HepG2 (cell line): ENCODE data around the gene ZFR. TPM values are rescaled to one million over a fixed set of nuclear protein-coding genes. Genes with fewer than 3 reads are reported as not detected.

Source experiments
- ATAC-seq: fragments of 200-7000 bp; cut with Tn5 transposase; 3 replicates; pipeline ENCODE4 v1.9.1; 2020; ENCODE audit warnings: mild to moderate bottlenecking, moderate library complexity
- BruUV-seq: library from RNA; stranded (reverse); fragments of 400-500 nt; replicated peaks from 2 replicates; lab custom pipeline; 2021; lab: Mats Ljungman, UMichigan
- CTCF ChIA-PET: fragments of 300-600 bp; formaldehyde crosslinking; extraction: SDS; loops from one replicate; lab custom pipeline; 2021; ENCODE audit warnings: low total read pairs, inconsistent platforms, low intra/inter-chr PET ratio; lab: Yijun Ruan, JAX
- POLR2A ChIA-PET: fragments of 350-600 bp; sonication (Branson Sonifier 250); formaldehyde crosslinking; loops from one replicate; lab custom pipeline; 2020; ENCODE audit warnings: antibody characterized with exemption, inconsistent platforms; lab: Yijun Ruan, JAX
- DNase-seq: peaks from one replicate; pipeline ENCODE4 v3.0.0-alpha.2; 2015; ENCODE audit warnings: low spot score
- FAIRE-seq: peaks from 3 replicates; lab custom pipeline; 2011; peaks lifted over from hg19 to GRCh38; lab: Jason Lieb, UNC
- H2AFZ ChIP-seq: one replicate; pipeline ENCODE4 v1.6.1; 2011; ENCODE audit warnings: low read length, inconsistent platforms
- H3K27ac ChIP-seq: fragments of 300-600 bp; 3 replicates; pipeline ENCODE4 v1.8.0; 2011; ENCODE audit warnings: mixed run types, mild to moderate bottlenecking, mixed read lengths, low read length, inconsistent platforms; ENCODE audit not compliant: insufficient read depth; ENCODE audit errors: extremely low read length
- H3K27me3 ChIP-seq, 2 experiments: fragments of 200-600 bp in 1 of 2; 2 replicates in 1 of 2; 3 replicates in 1 of 2; pipeline versions ENCODE4 v1.6.0 to v1.8.0; 2011; ENCODE audit warnings: low read length in 2 of 2, mild to moderate bottlenecking in 2 of 2, moderate library complexity in 2 of 2, inconsistent platforms in 1 of 2; ENCODE audit not compliant: insufficient read depth in 2 of 2, control insufficient read depth in 1 of 2
- H3K36me3 ChIP-seq, 2 experiments: fragments of 200-600 bp in 1 of 2; replicated peaks in 1 of 2; 2 replicates in 1 of 2; 3 replicates in 1 of 2; pipeline versions ENCODE4 v1.5.1 to v1.8.0; 2011; ENCODE audit warnings: low read length in 2 of 2, inconsistent platforms in 1 of 2; ENCODE audit not compliant: insufficient read depth in 2 of 2, control insufficient read depth in 1 of 2
- H3K4me1 ChIP-seq: 2 replicates; pipeline ENCODE4 v1.5.1; 2012; ENCODE audit warnings: low read length, inconsistent platforms; ENCODE audit not compliant: insufficient read depth
- H3K4me2 ChIP-seq: 2 replicates; pipeline ENCODE4 v1.6.0; 2011; ENCODE audit warnings: low read depth, low read length, inconsistent platforms
- H3K4me3 ChIP-seq, 3 experiments: fragments of 200-600 bp in 1 of 3; sonication (generic), shearing (Covaris generic) in 1 of 3; replicated peaks in 1 of 3; 2 replicates each; pipeline ENCODE4 v1.5.1; 2011 to 2016; ENCODE audit warnings: low read length in 3 of 3, inconsistent platforms in 2 of 3, low read depth in 2 of 3, mild to moderate bottlenecking in 2 of 3, control low read depth in 1 of 3, mixed read lengths in 1 of 3; ENCODE audit not compliant: insufficient read depth in 1 of 3
- H3K79me2 ChIP-seq: one replicate; pipeline ENCODE4 v1.6.1; 2011; ENCODE audit warnings: low read length, inconsistent platforms; ENCODE audit not compliant: insufficient read depth
- H3K9ac ChIP-seq: 2 replicates; pipeline ENCODE4 v1.6.0; 2011; ENCODE audit warnings: mild to moderate bottlenecking, low read depth, low read length, inconsistent platforms; ENCODE audit not compliant: insufficient read depth
- H3K9me3 ChIP-seq: 2 replicates; pipeline ENCODE4 v1.5.1; 2012; ENCODE audit warnings: mild to moderate bottlenecking, low read length
- H4K20me1 ChIP-seq: 2 replicates; pipeline ENCODE4 v1.6.0; 2011; ENCODE audit warnings: inconsistent platforms, mild to moderate bottlenecking, low read length, moderate library complexity; ENCODE audit not compliant: insufficient read depth
- EHMT2 ChIP-seq: fragments of 200-600 bp; sonication (generic); IDR thresholded peaks from 2 replicates; pipeline ENCODE4 v1.7.0; 2017; ENCODE audit warnings: antibody characterized with exemption, low read depth, low read length, borderline replicate concordance
- GMEB1 ChIP-seq: sonication (generic); formaldehyde crosslinking; IDR thresholded peaks from 2 replicates; pipeline ENCODE4 v1.5.1; 2020; ENCODE audit warnings: missing genetic modification reagents, mild to moderate bottlenecking, borderline replicate concordance
- PHF5A ChIP-seq: IDR thresholded peaks from one replicate; pipeline ENCODE4 v1.6.1; 2018; ENCODE audit warnings: low read depth, missing genetic modification reagents; ENCODE audit not compliant: unreplicated experiment
- SKIL ChIP-seq: sonication (generic); formaldehyde crosslinking; IDR thresholded peaks from 2 replicates; pipeline ENCODE4 v1.8.0; 2022; ENCODE audit warnings: missing genetic modification reagents, mild to moderate bottlenecking, moderate library complexity, borderline replicate concordance
- ZFP36 ChIP-seq: fragments of 150-350 bp; IDR thresholded peaks from 2 replicates; pipeline ENCODE4 v1.6.1; 2018; ENCODE audit warnings: borderline replicate concordance, low read length, low read depth; ENCODE audit not compliant: partially characterized antibody
- ZNF205 ChIP-seq: IDR thresholded peaks from 2 replicates; pipeline ENCODE4 v1.6.1; 2018; ENCODE audit warnings: missing biosample characterization, missing genetic modification reagents
- WGBS: methylation state at CpG from one replicate; pipeline ENCODE4 v1.1.6; 2017; ENCODE audit warnings: low lambda C conversion rate; 5-methylcytosine and 5-hydroxymethylcytosine counted together
- in situ Hi-C: cut with HindIII; loops from 2 replicates; pipeline ENCODE4 v1.10.0; 2017; ENCODE audit warnings: low pct_unique_long_range_greater_than_20kb; ENCODE audit not compliant: extremely low pct_ligation_motif_present
- intact Hi-C: fragments of 100-400 bp; cut with micrococcal nuclease; formaldehyde crosslinking; loops from one replicate; pipeline ENCODE4 v1.10.0; 2022; ENCODE audit not compliant: unreplicated experiment
- polyA plus RNA-seq, 8 experiments: library from polyadenylated mRNA; depleted of rRNA in 3 of 8; stranded (reverse) in 7 of 8; unstranded in 1 of 8; fragments of >200 nt; fragmentation: Illumina TruSeq in 4 of 8; extraction: Trizol in 4 of 8; gene quantifications; 2 replicates each; pipeline versions ENCODE4 v1.2.1 to v1.2.3, GENCODE V29; 2011 to 2016; ENCODE audit warnings: low read depth in 4 of 8, missing spikeins in 1 of 8, mixed read lengths in 1 of 8; ENCODE audit not compliant: insufficient read depth in 1 of 8
- total RNA-seq, 5 experiments: library from RNA; depleted of rRNA; stranded (reverse); fragments of >200 nt; fragmentation: Illumina TruSeq; extraction: Trizol; gene quantifications; 2 replicates each; pipeline ENCODE4 v1.2.3, GENCODE V29; 2016; ENCODE audit warnings: low read depth in 1 of 5

ZFR gene
- total and polyA plus RNA-seq, 2 of the 13 experiments (the other 11 are each of a cell fraction or from before 2014, with no cell fraction given): 89.0 to 92.8 TPM

GRCh38 chr5:32388432-32389129 is 56.0 kb downstream of the ZFR start:
- CTCF ChIA-PET: no interaction called here
- WGBS: 95% methylated on average over 6 of the region's 6 CpGs
- no peak for FAIRE-seq
- Histone ChIP-seq H3K36me3 (peaks cover 16 to 82% of the 10 kb centered on the region in 2 experiments), H4K20me1 (no peaks in the 10 kb centered on the region), H3K4me2 (no peak overlapping the region), H3K79me2 (no peaks in the 10 kb centered on the region), H3K9me3 (no peaks in the 10 kb centered on the region), H3K4me3 (no peak overlapping the region), H3K27ac (no peak overlapping the region), H2AFZ (no peak overlapping the region), H3K27me3 (no peaks in the 10 kb centered on the region), H3K4me1 (peaks cover 26% of the 10 kb centered on the region), H3K9ac (no peak overlapping the region)
- TF ChIP-seq SKIL: no peak
- TF ChIP-seq ZFP36: no peak
- TF ChIP-seq GMEB1: no peak
- TF ChIP-seq ZNF205 (CRISPR knock-in tag): no peak
- TF ChIP-seq EHMT2: no peak
- no peak for TF ChIP-seq PHF5A (CRISPR knock-in tag)
- no peak for ATAC-seq
- BruUV-seq: no TSS peak
- intact Hi-C loops: no loop called here
- POLR2A ChIA-PET: no interaction called here
- DNase-seq: no peak
- in situ Hi-C loops: no loop called here
